GM12801 (cell line): ENCODE data around the gene WDR27.

Experiments used
- TF ChIP-seq, protein P1 (sequence below): IDR thresholded peaks from one replicate; pipeline ENCODE4 v1.5.1; 2011; ENCODE audit warnings: control low read depth; ENCODE audit not compliant: insufficient read length; ENCODE audit errors: extremely low read depth

Gene WDR27

DNA sequence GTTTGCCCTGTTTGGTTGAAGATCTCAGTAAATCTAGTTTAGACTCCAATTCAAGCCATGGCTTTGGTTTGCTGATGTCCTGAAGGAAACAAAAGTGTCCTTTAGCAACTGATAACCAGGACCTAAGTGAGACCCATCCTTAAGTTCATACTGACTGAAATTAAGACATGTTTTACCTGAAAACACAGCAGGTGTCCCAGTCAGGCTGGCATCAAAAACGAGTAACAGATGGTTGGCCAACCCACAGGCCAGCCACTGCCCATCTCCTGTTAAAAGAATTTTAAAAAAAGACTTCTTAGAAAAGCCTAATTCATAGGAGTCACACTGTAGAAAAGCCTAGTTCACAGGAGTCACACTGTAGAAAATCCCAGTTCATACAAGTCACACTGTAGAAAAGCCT, 58.3 kb downstream of the WDR27 start:
- TF ChIP-seq, protein P1, sequence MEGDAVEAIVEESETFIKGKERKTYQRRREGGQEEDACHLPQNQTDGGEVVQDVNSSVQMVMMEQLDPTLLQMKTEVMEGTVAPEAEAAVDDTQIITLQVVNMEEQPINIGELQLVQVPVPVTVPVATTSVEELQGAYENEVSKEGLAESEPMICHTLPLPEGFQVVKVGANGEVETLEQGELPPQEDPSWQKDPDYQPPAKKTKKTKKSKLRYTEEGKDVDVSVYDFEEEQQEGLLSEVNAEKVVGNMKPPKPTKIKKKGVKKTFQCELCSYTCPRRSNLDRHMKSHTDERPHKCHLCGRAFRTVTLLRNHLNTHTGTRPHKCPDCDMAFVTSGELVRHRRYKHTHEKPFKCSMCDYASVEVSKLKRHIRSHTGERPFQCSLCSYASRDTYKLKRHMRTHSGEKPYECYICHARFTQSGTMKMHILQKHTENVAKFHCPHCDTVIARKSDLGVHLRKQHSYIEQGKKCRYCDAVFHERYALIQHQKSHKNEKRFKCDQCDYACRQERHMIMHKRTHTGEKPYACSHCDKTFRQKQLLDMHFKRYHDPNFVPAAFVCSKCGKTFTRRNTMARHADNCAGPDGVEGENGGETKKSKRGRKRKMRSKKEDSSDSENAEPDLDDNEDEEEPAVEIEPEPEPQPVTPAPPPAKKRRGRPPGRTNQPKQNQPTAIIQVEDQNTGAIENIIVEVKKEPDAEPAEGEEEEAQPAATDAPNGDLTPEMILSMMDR, result no peak

DNA sequence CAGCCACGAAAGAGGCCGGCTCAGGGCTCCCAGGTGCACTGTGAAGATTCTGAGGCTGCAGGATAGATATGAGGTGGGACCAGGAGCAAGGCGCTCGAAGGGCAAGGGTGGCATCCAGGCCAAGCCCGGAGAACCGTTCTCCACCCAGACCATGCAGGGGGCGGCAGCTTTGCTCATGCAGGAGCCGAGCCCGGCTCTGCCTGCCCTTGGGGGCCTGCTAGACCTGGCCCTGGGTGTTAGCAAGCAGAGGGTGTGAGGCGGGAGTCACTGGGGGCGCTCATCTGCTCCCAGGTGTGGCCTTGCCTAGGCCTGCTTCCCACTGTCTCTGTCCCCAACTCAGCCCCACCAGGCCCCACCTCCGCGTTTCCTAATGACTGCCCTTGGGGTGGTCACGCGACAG, 59.4 kb downstream of the WDR27 start:
- TF ChIP-seq, protein P1, result no peak

DNA sequence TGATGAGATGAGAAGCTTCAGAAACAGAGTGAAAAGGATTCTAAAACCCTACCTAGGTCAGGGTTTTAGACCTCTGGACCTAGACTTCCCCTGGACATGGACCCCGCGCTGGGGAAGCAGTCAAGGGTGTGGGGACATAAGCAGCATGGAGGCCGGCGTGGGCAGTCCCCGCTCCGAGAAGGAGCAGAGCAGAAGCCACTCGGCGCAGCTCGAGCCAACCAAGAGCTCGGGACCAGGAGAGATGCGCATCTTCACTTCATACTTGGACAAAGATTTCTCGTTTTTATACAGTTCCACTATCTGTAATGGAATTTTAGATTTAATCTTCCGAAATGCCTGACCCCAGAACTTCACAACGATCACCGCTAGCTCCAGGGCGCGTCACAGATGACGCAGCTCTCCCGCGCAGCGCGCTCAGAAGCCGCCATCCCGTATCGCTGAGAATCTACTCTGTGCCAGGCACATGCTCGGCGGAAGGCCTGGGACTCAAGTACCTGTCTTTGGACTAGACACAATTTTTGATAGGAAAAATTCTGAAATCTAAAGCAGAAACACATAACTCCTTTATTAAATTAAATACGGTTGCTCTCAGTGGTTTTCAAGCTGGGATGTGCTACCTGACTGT, 60.3 kb downstream of the WDR27 start:
- TF ChIP-seq, protein P1, result no peak

DNA sequence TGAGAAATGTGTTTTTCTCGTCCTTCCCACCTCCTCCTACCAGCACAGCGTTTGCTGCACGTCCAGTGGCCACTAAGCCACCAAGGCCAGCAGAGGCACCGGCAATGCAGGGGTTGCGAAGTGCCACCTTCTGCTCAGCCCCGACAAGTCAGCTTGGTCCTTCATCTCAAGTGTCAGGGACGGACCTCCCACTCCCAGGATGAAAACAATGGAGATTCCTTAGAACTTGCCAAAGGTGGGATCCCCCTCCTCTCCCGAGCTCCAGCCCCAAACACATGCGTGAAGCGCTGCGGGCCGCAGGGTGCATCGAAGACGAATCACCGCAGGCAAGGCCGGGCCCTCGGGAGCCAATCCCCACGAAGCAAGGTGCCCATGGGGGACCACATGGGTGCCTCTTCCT, 60.8 kb downstream of the WDR27 start:
- TF ChIP-seq, protein P1, result no peak

DNA sequence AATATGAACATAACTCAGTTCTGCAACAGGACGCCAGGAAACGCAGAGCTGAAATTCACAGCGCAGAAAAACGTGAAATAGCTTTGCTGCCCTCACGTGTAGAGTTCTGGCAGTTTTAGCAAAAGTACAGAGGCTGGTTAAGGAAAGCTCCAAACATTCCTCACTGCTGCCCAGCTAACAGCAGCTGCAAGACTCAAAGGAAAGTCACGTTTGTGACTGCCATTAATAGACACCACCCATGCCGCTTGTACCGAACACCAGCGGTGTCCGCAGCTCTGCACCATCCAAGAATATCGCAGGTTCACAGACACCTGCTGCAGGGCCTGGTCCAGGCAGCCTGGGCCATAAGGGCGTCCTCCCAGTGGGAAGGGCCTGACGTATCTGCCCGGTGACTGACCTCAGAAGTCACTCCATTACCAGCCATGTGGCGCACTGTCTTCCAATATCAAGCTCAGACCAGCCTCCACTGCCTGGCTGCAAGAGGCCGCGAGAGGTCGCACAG, 61.4 kb downstream of the WDR27 start:
- TF ChIP-seq, protein P1, result no peak

DNA sequence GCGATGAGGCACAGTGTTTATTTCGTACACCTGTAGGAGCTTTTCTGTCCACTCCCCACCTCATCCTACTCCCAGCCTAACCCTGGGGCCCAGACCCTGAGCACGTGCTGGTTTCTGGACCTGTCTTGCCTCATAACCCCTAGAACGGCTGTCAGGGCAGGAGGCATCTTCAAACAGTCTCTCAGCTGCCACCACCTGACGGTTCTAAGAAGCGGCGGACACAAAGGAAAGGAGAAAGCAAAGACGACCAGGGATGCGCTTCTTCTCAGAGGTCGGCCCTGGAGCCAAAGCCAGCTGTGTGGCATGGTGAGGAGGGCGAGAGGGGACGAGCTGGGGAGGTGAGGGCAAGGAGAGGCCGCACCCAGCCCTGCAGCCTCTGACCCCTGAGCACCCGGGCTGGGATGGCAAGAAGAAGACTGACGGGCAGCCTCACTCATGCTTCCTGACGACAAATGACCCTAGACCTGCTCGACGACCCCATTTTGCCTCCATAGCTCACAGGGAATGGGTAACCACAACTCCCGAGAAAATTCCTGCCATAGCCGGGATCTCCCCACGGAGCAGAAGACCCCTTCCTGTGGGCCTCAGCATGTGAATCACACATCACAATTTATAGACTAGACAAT, 62.1 kb downstream of the WDR27 start:
- TF ChIP-seq, protein P1, result no peak

DNA sequence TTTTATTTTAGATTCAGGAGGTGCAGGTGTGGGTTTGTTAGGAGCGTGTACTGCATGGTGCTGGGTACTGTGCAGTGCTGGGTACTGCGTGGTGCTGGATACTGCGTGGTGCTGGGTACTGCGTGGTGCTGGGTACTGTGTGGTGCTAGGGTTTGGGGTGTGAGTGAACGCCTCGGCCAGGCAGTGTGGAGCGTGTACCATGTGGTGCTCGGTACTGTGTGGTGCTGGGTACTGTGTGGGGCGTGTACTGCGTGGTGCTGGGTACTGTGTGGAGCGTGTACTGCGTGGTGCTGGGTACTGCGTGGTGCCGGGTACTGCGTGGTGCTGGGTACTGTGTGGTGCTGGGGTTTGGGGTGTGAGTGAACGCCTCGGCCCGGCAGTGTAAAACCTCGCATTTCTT, 62.9 kb downstream of the WDR27 start:
- TF ChIP-seq, protein P1, result no peak
